GM12873 (cell line): Measurements from ENCODE around the gene SCOC.

Experiments used
- CTCF ChIP-seq: IDR thresholded peaks from 2 replicates; pipeline ENCODE4 v1.5.1; 2012; ENCODE audit warnings: low read depth, mild to moderate bottlenecking, moderate library complexity, low read length, control low read depth; ENCODE audit not compliant: insufficient read depth; ENCODE audit errors: missing control alignments

Gene SCOC

DNA sequence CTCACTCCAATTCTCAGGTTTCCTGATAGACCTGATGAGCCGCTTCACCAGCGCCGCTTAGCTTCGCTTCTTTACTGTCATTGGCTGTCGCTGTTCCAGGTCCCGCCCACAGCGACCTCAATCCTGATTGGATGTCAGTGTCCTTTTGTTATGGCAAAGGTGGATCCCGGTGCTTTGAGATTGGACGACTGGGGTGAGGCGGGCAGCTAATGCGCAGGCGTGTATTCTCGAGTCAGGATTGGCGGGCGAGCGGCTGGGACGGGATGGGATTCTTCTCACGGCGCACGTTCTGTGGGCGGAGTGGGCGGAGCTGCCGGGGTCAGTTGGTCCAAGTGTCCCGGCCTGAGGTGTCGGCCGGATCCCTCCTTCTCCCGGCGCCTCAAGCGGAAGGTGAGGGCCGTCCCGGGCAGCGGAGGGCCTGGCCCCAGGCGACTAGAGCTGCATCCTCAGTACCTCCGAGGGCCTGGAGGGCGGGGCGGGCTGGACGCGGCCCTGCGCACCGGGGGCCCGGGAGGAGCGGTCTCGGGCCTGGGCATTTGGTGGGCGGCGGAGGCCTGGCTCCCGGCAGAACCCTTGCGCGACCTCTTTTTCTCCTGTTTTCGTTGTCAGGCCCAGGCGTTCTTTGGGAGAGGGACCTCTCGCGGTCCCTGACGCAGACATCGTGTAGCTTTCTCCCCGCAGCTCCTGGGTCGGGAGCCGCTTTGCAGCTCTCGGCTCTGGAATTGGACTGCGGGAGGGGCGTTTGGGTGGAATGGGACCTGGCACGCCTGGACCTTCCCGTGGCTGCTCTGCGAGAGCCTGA, at the start of gene SCOC:
SCOC (plus strand) TSS at position 319 of the 802 bp plus-strand sequence. CDS start 5,525 bp downstream, outside the sequence.
- TF ChIP-seq CTCF: no peak

GRCh38 chr4:140326395-140326993, 47.0 kb upstream of the SCOC start:
- TF ChIP-seq CTCF: peak; percentile 37

DNA sequence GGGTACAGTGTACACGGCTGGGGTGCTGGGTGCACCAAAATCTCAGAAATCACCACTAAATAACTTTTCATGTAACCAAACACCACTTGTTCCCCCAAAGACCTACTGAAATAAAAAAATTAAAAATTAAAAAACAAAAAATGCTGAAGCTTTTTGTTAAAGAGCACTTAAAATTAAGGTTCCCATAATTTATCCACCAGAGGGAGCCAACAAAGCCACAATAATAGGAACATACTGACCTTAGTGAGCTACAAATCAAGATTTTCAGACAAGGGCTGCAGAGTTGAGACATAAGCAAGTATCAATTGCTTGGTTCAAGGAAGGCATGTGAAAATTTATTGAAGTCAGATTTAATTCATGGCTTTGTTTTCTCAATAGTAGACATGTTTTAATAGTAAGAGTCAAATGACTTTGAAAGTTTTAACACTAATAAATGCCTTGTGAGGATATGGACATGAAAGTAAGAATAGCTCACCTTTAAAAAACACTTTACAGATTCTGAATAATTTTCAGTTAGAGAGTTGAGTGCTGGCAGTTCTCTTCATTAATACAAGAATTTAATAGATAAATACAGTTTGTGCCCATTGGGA, 43.0 kb upstream of the SCOC start:
- peak; percentile 24 for TF ChIP-seq CTCF

DNA sequence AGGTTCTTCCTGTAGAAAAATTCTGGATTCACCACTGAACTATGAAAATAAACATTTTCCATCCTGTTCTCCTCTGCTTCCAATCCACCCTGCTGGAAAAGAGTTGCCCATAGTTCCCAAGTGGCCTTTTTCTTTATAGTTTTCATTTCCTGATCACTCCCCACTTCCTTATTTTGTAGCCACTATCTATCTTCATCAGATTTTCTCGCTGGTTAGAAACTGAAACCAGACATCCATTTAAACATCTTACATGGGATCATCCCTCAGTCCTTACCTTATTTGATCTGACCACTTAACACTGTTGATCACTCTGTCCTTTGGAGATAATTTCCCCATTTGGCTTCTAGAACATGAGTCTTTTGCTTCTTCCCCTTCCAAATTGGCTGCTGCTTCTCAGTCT, 42.2 kb upstream of the SCOC start:
- TF ChIP-seq CTCF: no peak

DNA sequence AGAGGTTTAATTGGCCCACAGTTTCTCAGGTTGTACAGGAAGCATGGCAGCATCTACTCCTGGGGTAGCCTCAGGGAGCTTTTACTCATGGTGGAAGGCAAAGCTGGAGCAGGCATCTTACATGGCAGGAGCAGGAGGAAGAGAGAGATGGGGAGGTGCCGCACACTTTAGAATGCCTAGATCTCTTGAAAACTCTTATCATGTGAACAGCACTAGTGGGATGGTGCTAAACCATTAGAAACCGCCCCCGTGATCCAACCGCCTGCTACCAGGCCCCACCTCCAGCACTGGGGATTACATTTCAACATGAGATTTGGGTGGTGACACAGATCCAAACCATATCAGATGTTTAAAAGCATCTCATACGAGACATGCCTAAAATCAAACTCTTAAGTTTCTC, 41.6 kb upstream of the SCOC start:
- no peak for TF ChIP-seq CTCF

GRCh38 chr4:140332734-140333133, 40.7 kb upstream of the SCOC start:
- no peak for TF ChIP-seq CTCF

DNA sequence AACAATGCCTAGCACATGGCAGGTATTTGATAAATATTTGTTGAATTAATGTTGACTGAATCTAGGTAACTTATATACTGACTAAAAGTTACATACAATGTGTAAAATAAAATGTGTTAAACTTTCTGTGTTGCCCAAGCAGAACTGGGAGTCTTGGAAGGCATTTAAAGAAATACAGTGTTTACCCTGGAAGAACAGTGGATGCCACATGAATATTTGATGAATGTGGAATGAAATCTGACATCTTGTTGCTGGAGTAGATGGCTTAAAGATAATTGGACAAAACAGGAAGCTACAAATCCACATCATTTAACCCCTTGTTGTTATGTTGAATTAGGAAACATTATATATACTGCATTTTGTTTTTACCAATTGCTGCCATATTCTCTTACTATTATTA, 39.9 kb upstream of the SCOC start:
- no peak for TF ChIP-seq CTCF
